Mesenchymal stem cell (in vitro differentiated cells and primary cell): ENCODE results near the gene MSI1.
A peak's percentile ranks its signal among the peaks of the same experiment; 100 is the strongest.

ENCODE experiments used
- DNase-seq: peaks from one replicate; pipeline ENCODE4 v3.0.0-alpha.2; 2013
- H2AFZ ChIP-seq: one replicate; pipeline ENCODE4 v1.6.1; 2013; ENCODE audit warnings: low read depth, mild to moderate bottlenecking, control low read depth, inconsistent platforms, low read length, moderate library complexity
- H2AK5ac ChIP-seq: 2 replicates; pipeline ENCODE4 v1.6.1; 2013; ENCODE audit warnings: low read length, moderate library complexity, mild to moderate bottlenecking, inconsistent platforms; ENCODE audit not compliant: severe bottlenecking
- H2BK120ac ChIP-seq: one replicate; pipeline ENCODE4 v1.6.1; 2013; ENCODE audit warnings: low read depth, mild to moderate bottlenecking, inconsistent platforms, low read length, moderate library complexity
- H2BK12ac ChIP-seq, 2 experiments: one replicate each; pipeline ENCODE4 v1.6.1; 2013; ENCODE audit warnings: inconsistent platforms in 2 of 2, low read length in 2 of 2, mild to moderate bottlenecking in 2 of 2, moderate library complexity in 2 of 2, control low read depth in 1 of 2
- H2BK15ac ChIP-seq: one replicate; pipeline ENCODE4 v1.6.1; 2013; ENCODE audit warnings: mild to moderate bottlenecking, low read depth, inconsistent platforms; ENCODE audit not compliant: poor library complexity, severe bottlenecking
- H2BK5ac ChIP-seq: 2 replicates; pipeline ENCODE4 v1.6.1; 2013; ENCODE audit warnings: low read depth, mild to moderate bottlenecking, low read length, control low read depth, inconsistent platforms; ENCODE audit not compliant: poor library complexity, severe bottlenecking
- H3K14ac ChIP-seq, 2 experiments: one replicate each; pipeline ENCODE4 v1.6.1; 2013; ENCODE audit warnings: inconsistent platforms in 2 of 2, low read length in 2 of 2, control low read depth in 1 of 2, mild to moderate bottlenecking in 1 of 2, moderate library complexity in 1 of 2
- H3K18ac ChIP-seq, 2 experiments: one replicate each; pipeline ENCODE4 v1.6.1; 2013; ENCODE audit warnings: inconsistent platforms in 2 of 2, low read length in 2 of 2, control low read depth in 1 of 2, low read depth in 1 of 2, mild to moderate bottlenecking in 1 of 2
- H3K23ac ChIP-seq, 2 experiments: one replicate each; pipeline ENCODE4 v1.6.1; 2013; ENCODE audit warnings: inconsistent platforms in 2 of 2, low read length in 2 of 2, mild to moderate bottlenecking in 2 of 2, moderate library complexity in 2 of 2, control low read depth in 1 of 2
- H3K27ac ChIP-seq: 2 replicates; pipeline ENCODE4 v1.5.1; 2013; ENCODE audit warnings: mild to moderate bottlenecking, moderate library complexity, low read length, control low read depth, inconsistent platforms; ENCODE audit not compliant: poor library complexity, severe bottlenecking
- H3K27me3 ChIP-seq, 2 experiments: 2 replicates each; pipeline versions ENCODE4 v1.6.1 to v1.7.0; 2013; ENCODE audit warnings: low read length in 2 of 2, mild to moderate bottlenecking in 2 of 2, moderate library complexity in 2 of 2, control low read depth in 1 of 2, inconsistent platforms in 1 of 2; ENCODE audit not compliant: control insufficient read depth in 1 of 2, insufficient read depth in 1 of 2
- H3K36me3 ChIP-seq, 2 experiments: 2 replicates each; pipeline versions ENCODE4 v1.6.1 to v1.7.0; 2013; ENCODE audit warnings: low read length in 2 of 2, control low read depth in 1 of 2, inconsistent platforms in 1 of 2, low read depth in 1 of 2, mild to moderate bottlenecking in 1 of 2; ENCODE audit not compliant: insufficient read depth in 2 of 2, control insufficient read depth in 1 of 2
- H3K4ac ChIP-seq, 2 experiments: one replicate each; pipeline ENCODE4 v1.6.1; 2013; ENCODE audit warnings: inconsistent platforms in 2 of 2, low read length in 2 of 2, mild to moderate bottlenecking in 2 of 2, moderate library complexity in 2 of 2, control low read depth in 1 of 2, low read depth in 1 of 2
- H3K4me1 ChIP-seq: 2 replicates; pipeline ENCODE4 v1.6.1; 2013; ENCODE audit warnings: low read depth, low read length, control low read depth; ENCODE audit not compliant: control insufficient read depth, insufficient read depth
- H3K4me2 ChIP-seq: 2 replicates; pipeline ENCODE4 v1.6.1; 2013; ENCODE audit warnings: low read length, mild to moderate bottlenecking, inconsistent platforms; ENCODE audit not compliant: poor library complexity, severe bottlenecking
- H3K4me3 ChIP-seq, 2 experiments: 2 replicates each; pipeline versions ENCODE4 v1.5.1 to v1.7.0; 2013; ENCODE audit warnings: low read length in 2 of 2, mild to moderate bottlenecking in 2 of 2, control low read depth in 1 of 2, low read depth in 1 of 2; ENCODE audit not compliant: insufficient read depth in 1 of 2
- H3K79me1 ChIP-seq: replicated peaks from 2 replicates; pipeline ENCODE4 v1.6.1; 2013; ENCODE audit warnings: mild to moderate bottlenecking, control low read depth, low read length, inconsistent platforms; ENCODE audit not compliant: poor library complexity, severe bottlenecking
- H3K9ac ChIP-seq: 2 replicates; pipeline ENCODE4 v1.7.0; 2013; ENCODE audit warnings: mild to moderate bottlenecking, low read length, moderate library complexity
- H3K9me3 ChIP-seq: 2 replicates; pipeline ENCODE4 v1.7.0; 2013; ENCODE audit warnings: mild to moderate bottlenecking, low read length; ENCODE audit not compliant: control insufficient read depth
- H4K8ac ChIP-seq: one replicate; pipeline ENCODE4 v1.6.1; 2013; ENCODE audit warnings: inconsistent platforms, mild to moderate bottlenecking, low read length, moderate library complexity
- H4K91ac ChIP-seq: one replicate; pipeline ENCODE4 v1.6.1; 2013; ENCODE audit warnings: mild to moderate bottlenecking, low read length, inconsistent platforms
- WGBS: methylation state at CpG from one replicate; pipeline ENCODE4 v1.1.7; 2013; ENCODE audit warnings: mixed read lengths; 5-methylcytosine and 5-hydroxymethylcytosine counted together

MSI1 gene

GRCh38 chr12:120314220-120314619, 54.7 kb downstream of the MSI1 start:
- H3K18ac ChIP-seq = no peak overlapping the region
- H3K23ac ChIP-seq = no peak overlapping the region
- H3K4me2 ChIP-seq = no peak overlapping the region
- H4K8ac ChIP-seq = no peak overlapping the region
- H3K27ac ChIP-seq = no peak overlapping the region
- no peak overlapping the region for H2BK5ac ChIP-seq
- H3K4ac ChIP-seq = no peak overlapping the region
- no peak overlapping the region for H2AFZ ChIP-seq
- H3K9ac ChIP-seq = no peak overlapping the region
- H4K91ac ChIP-seq = no peak overlapping the region
- no peak overlapping the region for H2BK120ac ChIP-seq
- WGBS = 36% methylated on average over 5 of the region's 5 CpGs
- H3K79me1 ChIP-seq = peaks cover 2% of the 10 kb centered on the region
- no peak overlapping the region for H3K4me3 ChIP-seq
- H2AK5ac ChIP-seq = no peak overlapping the region
- H3K4me1 ChIP-seq = peaks cover 5% of the 10 kb centered on the region
- H3K36me3 ChIP-seq = no peaks in the 10 kb centered on the region
- no peaks in the 10 kb centered on the region for H3K9me3 ChIP-seq
- H3K27me3 ChIP-seq = no peaks in the 10 kb centered on the region
- DNase-seq = no peak
- H2BK12ac ChIP-seq = no peak overlapping the region
- no peak overlapping the region for H3K14ac ChIP-seq
- no peak overlapping the region for H2BK15ac ChIP-seq

DNA sequence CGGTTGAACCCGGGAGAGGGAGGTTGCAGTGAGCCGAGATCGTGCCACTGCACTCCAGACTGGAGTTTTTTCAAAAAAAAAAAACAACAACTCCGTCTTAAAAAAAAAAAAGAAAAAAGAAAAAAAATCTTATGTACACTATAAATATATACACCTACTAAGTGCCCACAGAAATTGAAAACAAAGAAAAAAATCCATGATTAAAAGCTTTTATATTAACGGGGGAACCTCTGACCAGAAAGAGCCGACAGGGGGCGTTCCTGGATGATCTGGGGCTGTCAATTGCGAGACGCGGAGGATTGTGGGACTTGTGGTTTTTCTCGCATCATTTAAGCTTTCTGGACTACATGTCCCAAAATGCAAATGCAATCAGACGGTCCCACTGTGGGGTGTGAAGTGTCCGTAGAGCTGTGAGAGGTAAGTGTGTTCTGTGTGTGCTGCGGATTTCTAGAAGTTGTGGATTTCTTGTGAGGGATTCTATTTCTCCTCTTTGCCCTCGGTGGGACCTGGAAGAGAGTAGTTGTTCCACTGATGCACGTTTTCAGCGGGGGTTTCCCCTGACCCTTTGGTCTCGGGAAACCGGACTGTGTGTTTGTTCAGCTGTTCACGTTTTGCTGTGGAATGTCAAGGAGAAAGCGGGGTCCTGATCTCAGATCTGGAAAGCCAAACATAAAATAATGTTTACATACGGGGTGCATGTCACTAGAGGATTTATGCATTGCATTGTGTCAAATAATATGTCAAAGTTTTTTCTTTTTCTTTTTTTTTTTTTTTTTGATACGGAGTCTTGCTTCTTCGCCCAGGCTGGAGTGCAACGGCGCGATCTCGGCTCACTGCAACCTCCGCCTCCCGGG, 66.8 kb downstream of the MSI1 start, which contains the start of gene SIRT4:
Gene SIRT4 (plus strand): TSS at position 360 of the 854 bp plus-strand sequence. CDS start 1,241 bp downstream, outside the sequence.
- Histone ChIP-seq H3K18ac (peak within 1 kb of the TSS; percentile 54 to 79), H3K4me1 (peaks cover 2% of the 10 kb centered on the region), H2AFZ (no peak within 1 kb of the TSS), H3K23ac (no peak within 1 kb of the TSS), H2BK12ac (no peak within 1 kb of the TSS), H3K79me1 (no peaks in the 10 kb centered on the region), H3K4me2 (peak within 1 kb of the TSS; percentile 82), H3K27ac (peak within 1 kb of the TSS; percentile 97), H2BK120ac (no peak within 1 kb of the TSS), H3K4me3 (peak within 1 kb of the TSS; percentile 56 to 86), H3K27me3 (no peaks in the 10 kb centered on the region), H3K4ac (no peak within 1 kb of the TSS), H3K9ac (peak within 1 kb of the TSS; percentile 95), H2BK15ac (peak within 1 kb of the TSS; percentile 93), H3K36me3 (peaks cover 0 to 5% of the 10 kb centered on the region in 2 experiments), H3K9me3 (no peaks in the 10 kb centered on the region), H4K8ac (peak within 1 kb of the TSS; percentile 49), H4K91ac (no peak within 1 kb of the TSS), H2AK5ac (no peak within 1 kb of the TSS), H3K14ac (peak within 1 kb of the TSS in 1 of 2 experiments; percentile 0), H2BK5ac (peak within 1 kb of the TSS; percentile 66)
- WGBS = under 1% methylated on average over 25 of the region's 31 CpGs
- peak; percentile 96 for DNase-seq

DNA sequence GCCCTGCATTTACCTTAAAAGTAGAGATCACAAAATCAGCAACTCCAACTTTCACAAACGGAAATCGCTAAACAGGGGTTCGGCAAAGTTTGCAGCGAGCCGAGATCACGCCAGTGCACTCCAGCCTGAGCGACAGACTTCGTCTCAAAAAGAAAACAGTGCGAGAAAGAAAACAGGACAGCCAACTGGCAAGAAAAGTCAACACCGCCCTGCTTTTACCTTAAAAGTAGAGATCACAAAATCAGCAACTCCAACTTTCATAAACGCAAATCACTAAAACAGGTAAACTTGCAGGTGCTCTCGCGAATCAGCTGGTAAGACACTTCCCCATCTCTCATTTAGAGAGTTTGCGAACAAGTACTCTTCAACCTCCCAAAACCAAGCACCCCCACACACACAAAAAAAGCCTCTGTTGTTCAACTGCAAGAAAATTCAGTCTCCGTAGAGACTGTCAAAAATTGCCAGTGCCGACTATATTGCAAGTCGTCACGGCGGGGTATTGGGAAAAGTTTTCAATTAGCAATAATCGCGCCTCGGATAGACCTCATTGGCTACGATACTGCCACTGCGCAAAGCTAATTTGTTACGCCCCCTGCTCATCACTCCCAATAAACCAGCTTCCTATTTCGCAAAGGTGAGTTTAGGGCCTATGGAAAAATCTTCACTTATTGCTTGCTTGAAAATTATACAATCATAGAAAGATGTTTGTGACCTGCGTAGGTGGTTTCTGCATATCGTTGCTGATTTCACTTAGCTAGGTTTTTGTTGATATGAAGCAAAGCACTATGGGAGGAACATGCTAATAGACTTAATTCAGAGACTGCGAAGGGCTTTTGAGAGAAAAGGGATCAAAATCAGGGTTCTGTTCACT, 76.1 kb downstream of the MSI1 start, which contains the start of gene RNU4-1:
Gene RNU4-1 (minus strand): TSS at position 577 of the 871 bp plus-strand sequence.
- peak; percentile 98 for DNase-seq
- Histone ChIP-seq H2AK5ac (no peak within 1 kb of the TSS), H3K9me3 (no peaks in the 10 kb centered on the region), H3K27me3 (no peaks in the 10 kb centered on the region), H3K36me3 (no peaks in the 10 kb centered on the region), H3K9ac (peak within 1 kb of the TSS; percentile 92), H3K4me2 (peak within 1 kb of the TSS; percentile 71), H3K4me1 (peaks cover 7% of the 10 kb centered on the region), H3K27ac (peak within 1 kb of the TSS; percentile 100), H4K8ac (peak within 1 kb of the TSS; percentile 77), H2BK120ac (peak within 1 kb of the TSS; percentile 49), H3K23ac (no peak within 1 kb of the TSS), H3K4ac (no peak within 1 kb of the TSS), H3K18ac (peak within 1 kb of the TSS; percentile 3 to 100), H2AFZ (no peak within 1 kb of the TSS), H3K79me1 (no peaks in the 10 kb centered on the region), H2BK15ac (no peak within 1 kb of the TSS), H2BK5ac (peak within 1 kb of the TSS; percentile 100), H3K4me3 (peak within 1 kb of the TSS; percentile 52 to 88), H3K14ac (no peak within 1 kb of the TSS), H2BK12ac (no peak within 1 kb of the TSS), H4K91ac (peak within 1 kb of the TSS; percentile 50)
- under 1% methylated on average over 26 of the region's 29 CpGs for WGBS

- DNase-seq = no peak
- Histone ChIP-seq H2BK15ac (no peak overlapping the region), H3K23ac (no peak overlapping the region), H3K36me3 (no peaks in the 10 kb centered on the region), H2BK120ac (peak overlapping the region; percentile 49), H3K18ac (peak overlapping the region in 1 of 2 experiments; percentile 100), H2BK5ac (peak overlapping the region; percentile 100), H3K27ac (peak overlapping the region; percentile 100), H3K4me3 (peak overlapping the region; percentile 52 to 88), H4K8ac (peak overlapping the region; percentile 77), H3K4me2 (peak overlapping the region; percentile 71), H4K91ac (no peak overlapping the region), H3K27me3 (no peaks in the 10 kb centered on the region), H3K4me1 (peaks cover 7% of the 10 kb centered on the region), H2AK5ac (no peak overlapping the region), H3K4ac (no peak overlapping the region), H3K14ac (no peak overlapping the region), H3K9ac (peak overlapping the region; percentile 92), H3K9me3 (no peaks in the 10 kb centered on the region), H3K79me1 (no peaks in the 10 kb centered on the region), H2BK12ac (no peak overlapping the region), H2AFZ (no peak overlapping the region)
- under 1% methylated on average over 17 of the region's 17 CpGs for WGBS
Observed at GRCh38 chr12:120292411-120292660, 76.6 kb downstream of the MSI1 start.
